ENCODE results near the gene AP1S3. TPM values are rescaled to one million over a fixed set of nuclear protein-coding genes. Genes with fewer than 3 reads are reported as not detected.
"Not testable (repeated sequence)": the region's sequence is repeated elsewhere in the genome, so short reads cannot be mapped to it uniquely, and the experiment has no call there.

The AP1S3 gene
- total and polyA plus RNA-seq, 4 donors = 1.8 to 10.0 (median 7.1) TPM

- 80% methylated on average over 1 of the region's 3 CpGs for whole genome bisulfite sequencing (ENCODE audit: insufficient coverage)
- H3K27me3 ChIP-seq (ENCODE audit: control insufficient read depth, insufficient read depth, low read length) = no peaks in the 10 kb centered on the region
- DNase-seq (ENCODE audit: low read depth in 4 of 6, low spot score in 6 of 6) = peak in 2 of 6 donors; percentile 18 to 61
Observed at GRCh38 chr2:223815186-223815883, 22.0 kb downstream of the AP1S3 start.

GRCh38 chr2:223814764-223815163 lies 22.6 kb downstream of the AP1S3 start:
- H3K9me3 ChIP-seq (ENCODE audit: control insufficient read depth, insufficient read depth, low read length); DNase-seq (ENCODE audit: low read depth in 4 of 6, low spot score in 6 of 6); H3K27me3 ChIP-seq (ENCODE audit: control insufficient read depth, insufficient read depth, low read length); H3K4me3 ChIP-seq (ENCODE audit: low read depth, low read length); H3K36me3 ChIP-seq (ENCODE audit: control insufficient read depth, insufficient read depth, low read length); H3K27ac ChIP-seq (ENCODE audit: low read depth, low read length); H3K4me1 ChIP-seq (ENCODE audit: control insufficient read depth, insufficient read depth, low read length): not testable (repeated sequence)
- WGBS (ENCODE audit: insufficient coverage) = 100% methylated on average over 1 of the region's 3 CpGs

More at GRCh38 chr2:223815186-223815883, 22.0 kb downstream of the AP1S3 start:
- H3K36me3 ChIP-seq (ENCODE audit: control insufficient read depth, insufficient read depth, low read length) = no peaks in the 10 kb centered on the region
- H3K27ac ChIP-seq (ENCODE audit: low read depth, low read length) = no peak overlapping the region
- H3K4me3 ChIP-seq (ENCODE audit: low read depth, low read length) = no peak overlapping the region
- H3K4me1 ChIP-seq (ENCODE audit: control insufficient read depth, insufficient read depth, low read length) = no peaks in the 10 kb centered on the region
- no peaks in the 10 kb centered on the region for H3K9me3 ChIP-seq (ENCODE audit: control insufficient read depth, insufficient read depth, low read length)

DNA sequence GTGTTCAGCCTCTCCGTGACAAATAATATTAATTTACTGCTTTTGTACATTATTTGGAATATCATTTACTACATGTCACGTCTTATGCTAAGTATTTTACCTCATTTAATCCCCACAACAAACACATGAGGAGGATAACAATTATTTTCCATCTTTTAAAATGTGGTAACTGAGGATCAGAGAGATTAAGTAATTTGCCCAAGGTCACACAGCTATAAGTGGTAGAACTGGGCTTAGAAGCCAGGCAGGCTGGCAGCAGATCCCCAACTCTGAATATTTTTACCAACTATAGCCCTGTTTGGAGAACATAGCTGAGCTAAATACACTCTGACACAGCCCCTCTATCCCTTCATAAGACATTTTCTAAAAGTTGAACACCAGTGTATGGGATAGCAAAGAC lies 24.1 kb downstream of the AP1S3 start:
- Histone ChIP-seq H3K36me3 (ENCODE audit: control insufficient read depth, insufficient read depth, low read length) (no peaks in the 10 kb centered on the region), H3K27ac (ENCODE audit: low read depth, low read length) (no peak overlapping the region), H3K4me1 (ENCODE audit: control insufficient read depth, insufficient read depth, low read length) (no peaks in the 10 kb centered on the region), H3K9me3 (ENCODE audit: control insufficient read depth, insufficient read depth, low read length) (no peaks in the 10 kb centered on the region), H3K27me3 (ENCODE audit: control insufficient read depth, insufficient read depth, low read length) (no peaks in the 10 kb centered on the region), H3K4me3 (ENCODE audit: low read depth, low read length) (no peak overlapping the region)
- no CpG with 5 or more reads among the region's 2 CpGs for WGBS (ENCODE audit: insufficient coverage)
- DNase-seq (ENCODE audit: low read depth in 4 of 6, low spot score in 6 of 6) = no peak

- no peak overlapping the region for H3K4me3 ChIP-seq (ENCODE audit: low read depth, low read length)
- H3K36me3 ChIP-seq (ENCODE audit: control insufficient read depth, insufficient read depth, low read length) = no peaks in the 10 kb centered on the region
- no peaks in the 10 kb centered on the region for H3K27me3 ChIP-seq (ENCODE audit: control insufficient read depth, insufficient read depth, low read length)
- H3K9me3 ChIP-seq (ENCODE audit: control insufficient read depth, insufficient read depth, low read length) = no peaks in the 10 kb centered on the region
- no peak for DNase-seq (ENCODE audit: low read depth in 4 of 6, low spot score in 6 of 6)
- no peak overlapping the region for H3K27ac ChIP-seq (ENCODE audit: low read depth, low read length)
- no CpG with 5 or more reads among the region's 2 CpGs for WGBS (ENCODE audit: insufficient coverage)
- no peaks in the 10 kb centered on the region for H3K4me1 ChIP-seq (ENCODE audit: control insufficient read depth, insufficient read depth, low read length)
Observed at GRCh38 chr2:223811757-223812156, 25.6 kb downstream of the AP1S3 start.

- 97% methylated on average over 4 of the region's 8 CpGs for WGBS (ENCODE audit: insufficient coverage)
- Histone ChIP-seq H3K36me3 (ENCODE audit: control insufficient read depth, insufficient read depth, low read length) (no peaks in the 10 kb centered on the region), H3K9me3 (ENCODE audit: control insufficient read depth, insufficient read depth, low read length) (no peaks in the 10 kb centered on the region), H3K27ac (ENCODE audit: low read depth, low read length) (no peak overlapping the region), H3K27me3 (ENCODE audit: control insufficient read depth, insufficient read depth, low read length) (no peaks in the 10 kb centered on the region), H3K4me3 (ENCODE audit: low read depth, low read length) (no peak overlapping the region), H3K4me1 (ENCODE audit: control insufficient read depth, insufficient read depth, low read length) (no peaks in the 10 kb centered on the region)
- no peak for DNase-seq (ENCODE audit: low read depth in 4 of 6, low spot score in 6 of 6)
Observed at GRCh38 chr2:223805008-223805407, 32.4 kb downstream of the AP1S3 start.

DNA sequence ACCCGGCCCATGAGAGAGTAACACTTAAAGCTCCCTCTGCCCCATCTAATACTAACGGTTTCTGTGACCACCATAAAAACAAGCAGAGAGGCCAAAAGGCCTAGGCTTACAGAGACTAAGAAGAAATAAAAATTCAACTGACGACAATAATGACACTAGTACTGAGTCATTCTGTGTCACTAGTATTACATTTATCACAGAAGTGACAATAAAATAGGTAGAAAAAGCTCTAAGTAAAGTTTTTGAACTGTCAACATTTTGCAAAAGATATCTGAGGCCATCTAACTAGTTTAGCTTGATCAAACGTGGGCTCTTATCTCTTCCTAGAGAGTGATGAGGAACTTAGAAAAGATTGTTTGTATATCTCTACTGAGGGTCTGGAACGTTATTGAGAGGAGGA lies 35.6 kb downstream of the AP1S3 start:
- H3K4me3 ChIP-seq (ENCODE audit: low read depth, low read length) = no peak overlapping the region
- DNase-seq (ENCODE audit: low read depth in 4 of 6, low spot score in 6 of 6) = no peak
- H3K4me1 ChIP-seq (ENCODE audit: control insufficient read depth, insufficient read depth, low read length) = no peaks in the 10 kb centered on the region
- no peak overlapping the region for H3K27ac ChIP-seq (ENCODE audit: low read depth, low read length)
- 60% methylated on average over 1 of the region's 5 CpGs for WGBS (ENCODE audit: insufficient coverage)
- H3K36me3 ChIP-seq (ENCODE audit: control insufficient read depth, insufficient read depth, low read length) = no peaks in the 10 kb centered on the region
- H3K27me3 ChIP-seq (ENCODE audit: control insufficient read depth, insufficient read depth, low read length) = no peaks in the 10 kb centered on the region
- no peaks in the 10 kb centered on the region for H3K9me3 ChIP-seq (ENCODE audit: control insufficient read depth, insufficient read depth, low read length)

- 87% methylated on average over 2 of the region's 4 CpGs for WGBS (ENCODE audit: insufficient coverage)
- no peaks in the 10 kb centered on the region for H3K27me3 ChIP-seq (ENCODE audit: control insufficient read depth, insufficient read depth, low read length)
- no peak overlapping the region for H3K27ac ChIP-seq (ENCODE audit: low read depth, low read length)
- H3K36me3 ChIP-seq (ENCODE audit: control insufficient read depth, insufficient read depth, low read length) = no peaks in the 10 kb centered on the region
- no peak overlapping the region for H3K4me3 ChIP-seq (ENCODE audit: low read depth, low read length)
- no peak for DNase-seq (ENCODE audit: low read depth in 4 of 6, low spot score in 6 of 6)
- H3K9me3 ChIP-seq (ENCODE audit: control insufficient read depth, insufficient read depth, low read length) = no peaks in the 10 kb centered on the region
- no peaks in the 10 kb centered on the region for H3K4me1 ChIP-seq (ENCODE audit: control insufficient read depth, insufficient read depth, low read length)
Observed at GRCh38 chr2:223800908-223801307, 36.5 kb downstream of the AP1S3 start.

DNA sequence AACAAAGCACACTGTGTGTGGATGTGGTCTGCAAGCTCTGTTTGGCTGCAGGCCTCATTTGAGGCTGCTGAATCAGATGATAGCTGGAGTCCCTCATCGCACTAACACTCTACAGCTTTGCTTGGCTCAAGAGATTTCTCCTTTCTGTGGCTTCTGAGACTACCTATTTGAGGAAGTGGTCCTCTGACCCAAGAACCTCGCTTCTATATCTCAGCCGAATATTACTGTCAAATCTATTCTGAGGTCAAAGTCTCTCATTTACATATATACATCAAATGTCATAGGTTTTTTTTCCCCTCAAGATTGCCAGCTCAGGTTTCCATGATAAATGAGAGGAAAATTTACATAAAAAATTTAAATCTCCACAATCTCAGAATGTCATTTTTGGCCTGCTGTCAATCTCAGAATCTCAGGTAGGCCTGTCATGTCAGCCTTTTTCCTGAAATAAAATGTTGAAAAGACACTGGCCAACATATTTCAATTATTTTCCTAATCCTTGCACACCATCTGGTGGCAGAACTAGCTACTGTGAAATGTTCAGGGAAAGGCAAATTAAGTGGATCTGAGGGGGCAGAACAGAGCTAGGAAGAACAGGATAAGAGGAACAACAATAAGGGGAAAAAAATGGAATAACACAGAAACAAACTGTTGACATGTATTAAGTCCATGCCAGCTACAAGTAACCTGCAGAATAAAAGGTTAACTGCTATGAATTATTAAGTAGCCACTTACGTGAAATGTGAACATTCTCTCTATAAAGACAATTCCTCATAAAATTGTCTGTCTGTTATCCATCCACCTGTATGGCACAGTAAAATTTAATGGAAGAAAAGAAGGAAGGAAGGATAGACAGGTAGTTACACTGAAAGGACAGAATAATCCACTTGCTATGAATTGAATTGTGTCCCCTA lies 39.3 kb downstream of the AP1S3 start:
- peak; percentile 47 to 94 (median 64) for DNase-seq (ENCODE audit: low read depth in 4 of 6, low spot score in 6 of 6)
- no CpG with 5 or more reads among the region's 4 CpGs for WGBS (ENCODE audit: insufficient coverage)
- Histone ChIP-seq H3K27me3 (ENCODE audit: control insufficient read depth, insufficient read depth, low read length) (no peaks in the 10 kb centered on the region), H3K4me1 (ENCODE audit: control insufficient read depth, insufficient read depth, low read length) (no peaks in the 10 kb centered on the region), H3K36me3 (ENCODE audit: control insufficient read depth, insufficient read depth, low read length) (no peaks in the 10 kb centered on the region), H3K9me3 (ENCODE audit: control insufficient read depth, insufficient read depth, low read length) (no peaks in the 10 kb centered on the region), H3K4me3 (ENCODE audit: low read depth, low read length) (no peak overlapping the region), H3K27ac (ENCODE audit: low read depth, low read length) (no peak overlapping the region)

DNA sequence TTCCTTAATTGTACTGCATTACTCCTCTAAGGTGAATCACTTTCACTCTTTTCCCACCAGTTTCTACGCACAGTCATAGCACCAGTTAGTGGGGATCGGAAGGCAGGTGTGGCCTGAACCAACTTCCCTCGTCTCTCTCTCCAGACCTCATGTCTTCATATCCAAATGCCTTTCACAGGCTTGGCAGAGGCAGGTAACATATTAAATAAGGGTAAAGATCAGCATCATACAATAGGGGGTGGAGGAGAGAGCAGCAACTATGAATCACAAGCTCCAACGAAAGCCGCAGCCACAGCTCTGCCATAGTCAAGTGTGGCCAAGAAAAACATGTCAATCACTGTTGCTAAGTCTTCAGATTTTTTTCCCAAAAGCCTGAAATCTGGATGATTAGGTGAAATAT lies 40.3 kb downstream of the AP1S3 start:
- H3K27me3 ChIP-seq (ENCODE audit: control insufficient read depth, insufficient read depth, low read length) = no peaks in the 10 kb centered on the region
- WGBS (ENCODE audit: insufficient coverage) = no CpG with 5 or more reads among the region's 5 CpGs
- no peak overlapping the region for H3K4me3 ChIP-seq (ENCODE audit: low read depth, low read length)
- DNase-seq (ENCODE audit: low read depth in 4 of 6, low spot score in 6 of 6) = peak in 1 of 6 donors; percentile 27
- no peak overlapping the region for H3K27ac ChIP-seq (ENCODE audit: low read depth, low read length)
- peaks cover 2% of the 10 kb centered on the region for H3K9me3 ChIP-seq (ENCODE audit: control insufficient read depth, insufficient read depth, low read length)
- no peaks in the 10 kb centered on the region for H3K4me1 ChIP-seq (ENCODE audit: control insufficient read depth, insufficient read depth, low read length)
- no peaks in the 10 kb centered on the region for H3K36me3 ChIP-seq (ENCODE audit: control insufficient read depth, insufficient read depth, low read length)
